K562 (cell line): ENCODE measurements around the gene CDSN. TPM values are rescaled to one million over a fixed set of nuclear protein-coding genes. Genes with fewer than 3 reads are reported as not detected.

Experiments
- ESRRA ChIP-seq: fragments of 450-650 bp; IDR thresholded peaks from 2 replicates; pipeline ENCODE4 v1.6.1; 2014; ENCODE audit warnings: low read depth, mild to moderate bottlenecking, moderate library complexity, borderline replicate concordance
- ILK ChIP-seq: fragments of 450-650 bp; IDR thresholded peaks from 2 replicates; pipeline ENCODE4 v1.6.1; 2016; ENCODE audit warnings: missing genetic modification characterization, low read depth, mild to moderate bottlenecking, missing compliant biosample characterization, moderate library complexity, borderline replicate concordance
- JUND ChIP-seq, 2 experiments: IDR thresholded peaks; 2 replicates in 1 of 2; 3 replicates in 1 of 2; pipeline ENCODE4 v1.6.1; 2011; ENCODE audit warnings: borderline replicate concordance in 2 of 2, low read depth in 2 of 2, low read length in 2 of 2, improper control_type of control experiment in 1 of 2, missing biosample characterization in 1 of 2, missing genetic modification characterization in 1 of 2, missing genetic modification reagents in 1 of 2
- NR4A1 ChIP-seq, 2 experiments: fragments of 250-450 bp in 1 of 2; fragments of 450-650 bp in 1 of 2; sonication (Bioruptor Pico) in 1 of 2; IDR thresholded peaks; 2 replicates each; pipeline versions ENCODE4 v1.4.0 to v1.6.1; 2016 to 2020; ENCODE audit warnings: mild to moderate bottlenecking in 2 of 2, missing compliant biosample characterization in 1 of 2, missing genetic modification characterization in 1 of 2, moderate library complexity in 1 of 2
- RCOR1 ChIP-seq, 2 experiments: IDR thresholded peaks; 2 replicates each; pipeline ENCODE4 v1.6.1; 2012; ENCODE audit warnings: low read depth in 2 of 2, low read length in 2 of 2, borderline replicate concordance in 1 of 2, improper control_type of control experiment in 1 of 2
- SMAD4 ChIP-seq: fragments of 250-450 bp; sonication (Bioruptor Pico); conservative IDR thresholded peaks from 2 replicates; pipeline ENCODE4 v1.8.0; 2021; ENCODE audit warnings: inconsistent platforms, mild to moderate bottlenecking, moderate library complexity
- TBL1XR1 ChIP-seq, 2 experiments: IDR thresholded peaks; 2 replicates each; pipeline ENCODE4 v1.6.1; 2012; ENCODE audit warnings: improper control_type of control experiment in 2 of 2, low read length in 2 of 2, mild to moderate bottlenecking in 1 of 2
- TRIM28 ChIP-seq: fragments of 450-650 bp; IDR thresholded peaks from 2 replicates; pipeline ENCODE4 v1.6.1; 2017
- ZNF79 ChIP-seq: fragments of 250-450 bp; sonication (Bioruptor Pico); IDR thresholded peaks from 2 replicates; pipeline ENCODE4 v1.4.0; 2020; ENCODE audit warnings: low read depth, mild to moderate bottlenecking, moderate library complexity
- polyA plus RNA-seq, 8 experiments: library from polyadenylated mRNA; depleted of rRNA in 4 of 8; stranded (reverse) in 5 of 8; unstranded in 3 of 8; fragments of >200 nt; fragmentation: Nextera tagmentation in 2 of 8; fragmentation: Illumina TruSeq in 1 of 8; extraction: Ambion mirVana in 2 of 8; extraction: Trizol in 1 of 8; gene quantifications; 2 replicates each; pipeline versions ENCODE4 v1.2.1 to v1.2.3, GENCODE V29; 2011 to 2014; ENCODE audit warnings: inconsistent platforms in 1 of 8, missing spikeins in 1 of 8
- total RNA-seq, 7 experiments: library from RNA; depleted of rRNA in 6 of 7; stranded (reverse); fragments of >200 nt in 6 of 7; fragmentation: Illumina TruSeq in 2 of 7; extraction: Trizol in 2 of 7; gene quantifications; 2 replicates each; pipeline versions ENCODE4 v1.2.1 to v1.2.3, GENCODE V29; 2011 to 2021; ENCODE audit warnings: low replicate concordance in 1 of 7
- TF ChIP-seq, protein P1 (sequence below), 2 experiments: IDR thresholded peaks in 1 of 2; conservative IDR thresholded peaks in 1 of 2; 2 replicates each; pipeline ENCODE4 v1.6.1; 2016; ENCODE audit warnings: low read depth in 2 of 2, mild to moderate bottlenecking in 1 of 2, missing compliant biosample characterization in 1 of 2, missing genetic modification characterization in 1 of 2, moderate library complexity in 1 of 2
- TF ChIP-seq, protein P2 (sequence below): fragments of 450-650 bp; IDR thresholded peaks from 2 replicates; pipeline ENCODE4 v1.6.1; 2018; ENCODE audit not compliant: partially characterized antibody
- TF ChIP-seq, protein P3 (sequence below): IDR thresholded peaks from 2 replicates; pipeline ENCODE4 v1.6.1; 2012; ENCODE audit warnings: low read depth, low read length, improper control_type of control experiment, borderline replicate concordance
- TF ChIP-seq, protein P4 (sequence below), 3 experiments: fragments of 200-800 bp in 1 of 3; sonication (Bioruptor generic) in 1 of 3; sonication (generic) in 1 of 3; formaldehyde crosslinking in 1 of 3; IDR thresholded peaks; 2 replicates each; pipeline versions ENCODE4 v1.6.1 to v1.8.0; 2016 to 2022; ENCODE audit warnings: mild to moderate bottlenecking in 2 of 3, missing compliant biosample characterization in 2 of 3, missing genetic modification characterization in 2 of 3, missing genetic modification reagents in 1 of 3

CDSN gene
- total and polyA plus RNA-seq, 9 of the 15 experiments (the other 6 are each of a cell fraction or from before 2014, with no cell fraction given) = not detected

DNA sequence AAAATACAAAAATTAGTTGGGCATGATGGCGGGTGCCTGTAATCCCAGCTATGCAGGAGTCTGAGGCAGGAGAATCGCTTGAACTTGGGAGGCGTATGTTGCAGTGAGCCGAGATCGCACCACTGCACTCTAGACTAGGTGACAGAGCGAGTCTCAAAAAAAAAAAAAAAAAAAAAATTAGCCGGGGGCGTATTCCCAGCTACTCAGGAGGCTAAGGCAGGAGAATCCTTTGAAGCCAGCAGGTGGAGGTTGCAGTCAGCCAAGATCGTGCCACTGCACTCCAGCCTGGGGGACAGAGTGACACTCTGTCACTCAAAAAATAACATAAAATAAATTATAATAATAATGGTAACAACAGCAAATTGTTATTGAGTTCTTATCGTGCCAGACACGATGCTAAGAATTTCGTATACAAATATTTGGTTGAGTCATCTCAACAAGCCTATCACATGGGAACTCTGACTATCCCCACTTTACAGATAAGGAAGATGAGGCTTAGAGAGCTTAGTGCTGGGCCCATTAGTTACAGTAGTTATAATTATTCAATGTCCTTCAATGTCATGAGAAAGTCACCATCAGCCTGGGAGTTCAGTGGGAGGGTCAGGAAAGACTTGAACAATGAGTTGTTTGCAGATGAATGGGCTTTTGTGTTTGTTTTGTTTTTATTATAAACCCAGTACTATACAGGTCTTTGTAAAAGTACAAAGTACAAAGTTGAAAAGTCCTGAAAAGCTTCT, 27.3 kb downstream of the CDSN start (continued):
- TF ChIP-seq TRIM28 (no peak), TBL1XR1 (IDR thresholded peaks at IDR 0.05; ENCODE audit: low read length in 2 of 2) (no peak), ESRRA (peak; percentile 72; the same call in 1 of the 2 replicates), ILK (tag) (no peak), NR4A1 (CRISPR knock-in tag; IDR thresholded peaks at IDR 0.05) (no peak), NR4A1 (tag; IDR thresholded peaks at IDR 0.05) (no peak), SMAD4 (CRISPR knock-in tag) (0 out of 2 replicates have a peak, but pooled peaks have one; percentile 16), JUND (IDR thresholded peaks at IDR 0.05; ENCODE audit: borderline replicate concordance, low read depth, low read length) (peak; percentile 63), JUND (tag; IDR thresholded peaks at IDR 0.05; ENCODE audit: borderline replicate concordance, low read depth, low read length) (peak; percentile 51; the same call in 1 of the 3 replicates), ZNF79 (no peak), RCOR1 (IDR thresholded peaks at IDR 0.05; ENCODE audit: borderline replicate concordance in 1 of 2, low read depth in 2 of 2, low read length in 2 of 2) (peak in 1 of 2 experiments; percentile 70; a peak in 2 of 4 replicates)
- TF ChIP-seq, protein P1, sequence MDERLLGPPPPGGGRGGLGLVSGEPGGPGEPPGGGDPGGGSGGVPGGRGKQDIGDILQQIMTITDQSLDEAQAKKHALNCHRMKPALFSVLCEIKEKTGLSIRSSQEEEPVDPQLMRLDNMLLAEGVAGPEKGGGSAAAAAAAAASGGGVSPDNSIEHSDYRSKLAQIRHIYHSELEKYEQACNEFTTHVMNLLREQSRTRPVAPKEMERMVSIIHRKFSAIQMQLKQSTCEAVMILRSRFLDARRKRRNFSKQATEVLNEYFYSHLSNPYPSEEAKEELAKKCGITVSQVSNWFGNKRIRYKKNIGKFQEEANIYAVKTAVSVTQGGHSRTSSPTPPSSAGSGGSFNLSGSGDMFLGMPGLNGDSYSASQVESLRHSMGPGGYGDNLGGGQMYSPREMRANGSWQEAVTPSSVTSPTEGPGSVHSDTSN (CRISPR knock-in tag; IDR thresholded peaks at IDR 0.05; ENCODE audit: low read depth) = no peak
- TF ChIP-seq, protein P1 (tag; conservative IDR thresholded peaks at IDR 0.05; ENCODE audit: low read depth) = peak; percentile 53
- TF ChIP-seq, protein P2, sequence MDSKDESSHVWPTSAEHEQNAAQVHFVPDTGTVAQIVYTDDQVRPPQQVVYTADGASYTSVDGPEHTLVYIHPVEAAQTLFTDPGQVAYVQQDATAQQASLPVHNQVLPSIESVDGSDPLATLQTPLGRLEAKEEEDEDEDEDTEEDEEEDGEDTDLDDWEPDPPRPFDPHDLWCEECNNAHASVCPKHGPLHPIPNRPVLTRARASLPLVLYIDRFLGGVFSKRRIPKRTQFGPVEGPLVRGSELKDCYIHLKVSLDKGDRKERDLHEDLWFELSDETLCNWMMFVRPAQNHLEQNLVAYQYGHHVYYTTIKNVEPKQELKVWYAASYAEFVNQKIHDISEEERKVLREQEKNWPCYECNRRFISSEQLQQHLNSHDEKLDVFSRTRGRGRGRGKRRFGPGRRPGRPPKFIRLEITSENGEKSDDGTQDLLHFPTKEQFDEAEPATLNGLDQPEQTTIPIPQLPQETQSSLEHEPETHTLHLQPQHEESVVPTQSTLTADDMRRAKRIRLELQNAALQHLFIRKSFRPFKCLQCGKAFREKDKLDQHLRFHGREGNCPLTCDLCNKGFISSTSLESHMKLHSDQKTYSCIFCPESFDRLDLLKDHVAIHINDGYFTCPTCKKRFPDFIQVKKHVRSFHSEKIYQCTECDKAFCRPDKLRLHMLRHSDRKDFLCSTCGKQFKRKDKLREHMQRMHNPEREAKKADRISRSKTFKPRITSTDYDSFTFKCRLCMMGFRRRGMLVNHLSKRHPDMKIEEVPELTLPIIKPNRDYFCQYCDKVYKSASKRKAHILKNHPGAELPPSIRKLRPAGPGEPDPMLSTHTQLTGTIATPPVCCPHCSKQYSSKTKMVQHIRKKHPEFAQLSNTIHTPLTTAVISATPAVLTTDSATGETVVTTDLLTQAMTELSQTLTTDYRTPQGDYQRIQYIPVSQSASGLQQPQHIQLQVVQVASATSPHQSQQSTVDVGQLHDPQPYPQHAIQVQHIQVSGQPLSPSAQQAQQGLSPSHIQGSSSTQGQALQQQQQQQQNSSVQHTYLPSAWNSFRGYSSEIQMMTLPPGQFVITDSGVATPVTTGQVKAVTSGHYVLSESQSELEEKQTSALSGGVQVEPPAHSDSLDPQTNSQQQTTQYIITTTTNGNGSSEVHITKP = peak; percentile 30
- TF ChIP-seq, protein P3, sequence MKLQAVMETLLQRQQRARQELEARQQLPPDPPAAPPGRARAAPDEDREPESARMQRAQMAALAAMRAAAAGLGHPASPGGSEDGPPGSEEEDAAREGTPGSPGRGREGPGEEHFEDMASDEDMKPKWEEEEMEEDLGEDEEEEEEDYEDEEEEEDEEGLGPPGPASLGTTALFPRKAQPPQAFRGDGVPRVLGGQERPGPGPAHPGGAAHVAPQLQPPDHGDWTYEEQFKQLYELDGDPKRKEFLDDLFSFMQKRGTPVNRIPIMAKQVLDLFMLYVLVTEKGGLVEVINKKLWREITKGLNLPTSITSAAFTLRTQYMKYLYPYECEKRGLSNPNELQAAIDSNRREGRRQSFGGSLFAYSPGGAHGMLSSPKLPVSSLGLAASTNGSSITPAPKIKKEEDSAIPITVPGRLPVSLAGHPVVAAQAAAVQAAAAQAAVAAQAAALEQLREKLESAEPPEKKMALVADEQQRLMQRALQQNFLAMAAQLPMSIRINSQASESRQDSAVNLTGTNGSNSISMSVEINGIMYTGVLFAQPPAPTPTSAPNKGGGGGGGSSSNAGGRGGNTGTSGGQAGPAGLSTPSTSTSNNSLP = 0 out of 2 replicates have a peak, but pooled peaks have one; percentile 29
- TF ChIP-seq, protein P4, sequence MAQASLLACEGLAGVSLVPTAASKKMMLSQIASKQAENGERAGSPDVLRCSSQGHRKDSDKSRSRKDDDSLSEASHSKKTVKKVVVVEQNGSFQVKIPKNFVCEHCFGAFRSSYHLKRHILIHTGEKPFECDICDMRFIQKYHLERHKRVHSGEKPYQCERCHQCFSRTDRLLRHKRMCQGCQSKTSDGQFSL (CRISPR knock-in tag; IDR thresholded peaks at IDR 0.05) = no peak
- TF ChIP-seq, protein P4 (tag; IDR thresholded peaks at IDR 0.05) = no peak
